Neural cell (in vitro differentiated cells): ENCODE data around the gene ZCCHC2. TPM values are rescaled to one million over a fixed set of nuclear protein-coding genes. Genes with fewer than 3 reads are reported as not detected.

Experiments used
- H2AFZ ChIP-seq: fragments of 200-600, 300-800 bp; sonication (generic), shearing (Covaris generic); 2 replicates; pipeline ENCODE4 v1.6.0; 2014; ENCODE audit warnings: low read depth, mild to moderate bottlenecking, antibody characterized with exemption, low read length, moderate library complexity
- H3F3A ChIP-seq: fragments of 200-600 bp; shearing (Covaris generic); 2 replicates; pipeline ENCODE4 v1.6.1; 2016; ENCODE audit warnings: mild to moderate bottlenecking, moderate library complexity, mixed read lengths, antibody characterized with exemption, low read length; ENCODE audit not compliant: insufficient read depth, poor library complexity, severe bottlenecking
- H3K27ac ChIP-seq: fragments of 200-600, 300-800 bp; sonication (generic), shearing (Covaris generic); 2 replicates; pipeline ENCODE4 v1.5.1; 2014; ENCODE audit warnings: mild to moderate bottlenecking, low read length, moderate library complexity
- H3K27me3 ChIP-seq: fragments of 300-800, 200-600 bp; sonication (generic), shearing (Covaris generic); 2 replicates; pipeline ENCODE4 v1.6.0; 2014; ENCODE audit warnings: mild to moderate bottlenecking, low read depth, low read length, moderate library complexity; ENCODE audit not compliant: insufficient read depth
- H3K36me3 ChIP-seq: fragments of 300-800, 200-600 bp; sonication (generic), shearing (Covaris generic); 2 replicates; pipeline ENCODE4 v1.5.1; 2014; ENCODE audit warnings: mild to moderate bottlenecking, antibody characterized with exemption, low read length, moderate library complexity; ENCODE audit not compliant: insufficient read depth
- H3K4me2 ChIP-seq: fragments of 300-800, 200-600 bp; sonication (generic), shearing (Covaris generic); 2 replicates; pipeline ENCODE4 v1.6.0; 2014; ENCODE audit warnings: mild to moderate bottlenecking, low read length
- H3K4me3 ChIP-seq: fragments of 300-800, 200-600 bp; sonication (generic), shearing (Covaris generic); 2 replicates; pipeline ENCODE4 v1.5.1; 2014; ENCODE audit warnings: mild to moderate bottlenecking, low read length, moderate library complexity
- H3K79me2 ChIP-seq: fragments of 200-600 bp; shearing (Covaris generic); replicated peaks from 2 replicates; pipeline ENCODE4 v1.6.0; 2014; ENCODE audit warnings: mild to moderate bottlenecking, low read length, moderate library complexity; ENCODE audit not compliant: insufficient read depth
- H3K9ac ChIP-seq: fragments of 300-800, 200-600 bp; sonication (generic), shearing (Covaris generic); 2 replicates; pipeline ENCODE4 v1.6.1; 2016; ENCODE audit warnings: mild to moderate bottlenecking, low read length, mixed read lengths
- H3K9me2 ChIP-seq: fragments of 200-600 bp; shearing (Covaris generic); 2 replicates; pipeline ENCODE4 v1.6.1; 2016; ENCODE audit warnings: mild to moderate bottlenecking, low read length, mixed read lengths; ENCODE audit not compliant: insufficient read depth
- H3K9me3 ChIP-seq: fragments of 200-600, 300-800 bp; sonication (generic), shearing (Covaris generic); 2 replicates; pipeline ENCODE4 v1.6.1; 2016; ENCODE audit warnings: mild to moderate bottlenecking, mixed run types, low read length, moderate library complexity, mixed read lengths
- H4K20me1 ChIP-seq: fragments of 200-600 bp; shearing (Covaris generic); 2 replicates; pipeline ENCODE4 v1.6.1; 2016; ENCODE audit warnings: mild to moderate bottlenecking, mixed run types; ENCODE audit not compliant: insufficient read depth
- EP300 ChIP-seq: fragments of 450-650 bp; conservative IDR thresholded peaks from 2 replicates; pipeline ENCODE4 v1.6.1; 2014; ENCODE audit warnings: antibody characterized with exemption, mild to moderate bottlenecking, moderate library complexity; ENCODE audit not compliant: poor library complexity, severe bottlenecking
- EZH2 ChIP-seq: fragments of 200-600, 300-800 bp; shearing (Covaris generic), sonication (generic); IDR thresholded peaks from 2 replicates; pipeline ENCODE4 v1.6.1; 2014; ENCODE audit warnings: antibody characterized with exemption, low read length, borderline replicate concordance, mild to moderate bottlenecking; ENCODE audit not compliant: insufficient read depth, poor library complexity, severe bottlenecking
- MXI1 ChIP-seq: fragments of 450-650 bp; conservative IDR thresholded peaks from 2 replicates; pipeline ENCODE4 v1.6.1; 2014; ENCODE audit warnings: antibody characterized with exemption, mild to moderate bottlenecking; ENCODE audit not compliant: poor library complexity, severe bottlenecking
- POLR2AphosphoS5 ChIP-seq: IDR thresholded peaks from 2 replicates; pipeline ENCODE4 v1.6.1; 2012
- RAD21 ChIP-seq: fragments of 450-650 bp; conservative IDR thresholded peaks from 2 replicates; pipeline ENCODE4 v1.6.1; 2014; ENCODE audit warnings: antibody characterized with exemption, mild to moderate bottlenecking, moderate library complexity
- SMC3 ChIP-seq: fragments of 450-650 bp; conservative IDR thresholded peaks from 2 replicates; pipeline ENCODE4 v1.6.1; 2014; ENCODE audit warnings: antibody characterized with exemption, mild to moderate bottlenecking, moderate library complexity; ENCODE audit not compliant: poor library complexity
- TAF1 ChIP-seq: IDR thresholded peaks from 2 replicates; pipeline ENCODE4 v1.6.1; 2012; ENCODE audit warnings: low read depth
- polyA plus RNA-seq: library from polyadenylated mRNA; depleted of rRNA; stranded (reverse); fragments of >200 nt; gene quantifications from 2 replicates; pipeline ENCODE4 v1.2.3, GENCODE V29; 2014
- TF ChIP-seq, protein P1 (sequence below): fragments of 450-650 bp; IDR thresholded peaks from 2 replicates; pipeline ENCODE4 v1.5.1; 2014; ENCODE audit warnings: antibody characterized with exemption, mild to moderate bottlenecking, moderate library complexity; ENCODE audit not compliant: poor library complexity, severe bottlenecking
- TF ChIP-seq, protein P2 (sequence below): IDR thresholded peaks from 2 replicates; pipeline ENCODE4 v1.6.1; 2012; ENCODE audit warnings: borderline replicate concordance

ZCCHC2 gene
- polyA plus RNA-seq, 1 donor from 2014 or later = 3.8 TPM

DNA sequence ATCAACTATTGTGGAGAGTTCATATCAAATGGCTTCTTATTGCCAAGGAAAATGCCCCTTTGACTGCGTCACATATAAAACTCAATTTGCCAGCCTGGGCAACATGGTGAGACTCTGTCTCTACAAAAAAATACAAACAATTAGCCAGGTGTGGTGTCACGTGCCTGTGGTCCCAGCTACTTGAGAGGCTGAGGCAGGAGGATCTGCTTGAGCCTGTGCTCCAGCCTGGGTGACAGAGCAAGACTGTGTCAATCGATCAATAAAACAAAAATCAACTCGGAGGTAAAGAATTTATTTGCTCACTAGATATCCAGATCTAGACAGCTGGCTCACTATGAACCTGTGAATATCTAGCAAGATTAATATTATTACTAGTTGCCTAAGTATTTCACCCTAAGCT is 1.7 kb upstream of the ZCCHC2 start:
- H3K27me3 ChIP-seq = peaks cover 16% of the 10 kb centered on the region
- TF ChIP-seq MXI1 = no peak
- no peak for TF ChIP-seq TAF1
- TF ChIP-seq EZH2 = no peak
- TF ChIP-seq, protein P1, sequence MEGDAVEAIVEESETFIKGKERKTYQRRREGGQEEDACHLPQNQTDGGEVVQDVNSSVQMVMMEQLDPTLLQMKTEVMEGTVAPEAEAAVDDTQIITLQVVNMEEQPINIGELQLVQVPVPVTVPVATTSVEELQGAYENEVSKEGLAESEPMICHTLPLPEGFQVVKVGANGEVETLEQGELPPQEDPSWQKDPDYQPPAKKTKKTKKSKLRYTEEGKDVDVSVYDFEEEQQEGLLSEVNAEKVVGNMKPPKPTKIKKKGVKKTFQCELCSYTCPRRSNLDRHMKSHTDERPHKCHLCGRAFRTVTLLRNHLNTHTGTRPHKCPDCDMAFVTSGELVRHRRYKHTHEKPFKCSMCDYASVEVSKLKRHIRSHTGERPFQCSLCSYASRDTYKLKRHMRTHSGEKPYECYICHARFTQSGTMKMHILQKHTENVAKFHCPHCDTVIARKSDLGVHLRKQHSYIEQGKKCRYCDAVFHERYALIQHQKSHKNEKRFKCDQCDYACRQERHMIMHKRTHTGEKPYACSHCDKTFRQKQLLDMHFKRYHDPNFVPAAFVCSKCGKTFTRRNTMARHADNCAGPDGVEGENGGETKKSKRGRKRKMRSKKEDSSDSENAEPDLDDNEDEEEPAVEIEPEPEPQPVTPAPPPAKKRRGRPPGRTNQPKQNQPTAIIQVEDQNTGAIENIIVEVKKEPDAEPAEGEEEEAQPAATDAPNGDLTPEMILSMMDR = no peak
- H3K4me3 ChIP-seq = no peak overlapping the region
- H3K79me2 ChIP-seq = peaks cover 9% of the 10 kb centered on the region
- no peak overlapping the region for H2AFZ ChIP-seq
- no peaks in the 10 kb centered on the region for H3K36me3 ChIP-seq
- H4K20me1 ChIP-seq = no peaks in the 10 kb centered on the region
- H3K9me3 ChIP-seq = no peaks in the 10 kb centered on the region
- no peak overlapping the region for H3K9ac ChIP-seq
- H3K27ac ChIP-seq = no peak overlapping the region
- no peak overlapping the region for H3K4me2 ChIP-seq
- no peaks in the 10 kb centered on the region for H3K9me2 ChIP-seq
- H3F3A ChIP-seq = no peaks in the 10 kb centered on the region

DNA sequence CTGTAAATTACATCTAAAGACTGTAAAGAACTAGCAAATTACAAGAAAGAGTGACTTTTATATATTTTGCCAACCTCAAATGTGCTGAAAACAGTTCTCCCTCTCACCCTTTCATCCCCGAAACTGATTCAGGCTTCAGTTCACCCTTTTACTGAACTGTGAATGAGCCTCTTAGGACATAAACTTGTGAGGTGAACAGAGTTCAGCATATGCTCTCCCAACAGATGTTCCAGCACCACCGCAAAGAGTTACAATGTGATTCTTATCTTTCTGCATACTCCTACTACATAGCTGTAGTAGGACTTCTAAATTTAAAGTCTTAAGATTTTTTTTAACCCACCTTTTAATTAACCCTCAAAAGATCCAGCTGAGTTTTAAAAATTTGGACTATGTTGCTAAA is 1.2 kb upstream of the ZCCHC2 start:
- Histone ChIP-seq H4K20me1 (no peaks in the 10 kb centered on the region), H3K36me3 (no peaks in the 10 kb centered on the region), H3K4me3 (peak overlapping the region; percentile 94), H3F3A (no peaks in the 10 kb centered on the region), H3K9me2 (no peaks in the 10 kb centered on the region), H2AFZ (no peak overlapping the region), H3K27me3 (peaks cover 16% of the 10 kb centered on the region), H3K9ac (no peak overlapping the region), H3K79me2 (peaks cover 13% of the 10 kb centered on the region), H3K9me3 (no peaks in the 10 kb centered on the region), H3K27ac (no peak overlapping the region), H3K4me2 (peak overlapping the region; percentile 60)
- no peak for TF ChIP-seq EZH2
- no peak for TF ChIP-seq RAD21
- TF ChIP-seq POLR2AphosphoS5 = no peak
- no peak for TF ChIP-seq EP300
- TF ChIP-seq SMC3 = no peak

DNA sequence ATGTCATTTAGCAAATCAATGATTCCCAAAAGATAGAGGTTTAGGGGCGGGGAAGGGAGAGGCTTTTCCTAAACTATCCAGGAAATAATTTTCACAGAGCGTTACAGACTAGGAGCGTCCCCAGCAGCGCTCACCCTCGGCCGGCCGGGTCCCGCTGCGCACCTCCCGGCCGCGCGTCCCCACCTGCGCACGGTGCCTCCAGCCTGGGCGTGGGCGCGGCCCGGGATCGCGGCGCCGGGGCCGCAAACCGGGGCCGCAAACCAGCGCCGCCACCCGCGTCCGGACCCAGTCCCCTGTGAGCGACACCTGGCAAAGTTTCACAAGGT is 684 bp upstream of the ZCCHC2 start:
- no peaks in the 10 kb centered on the region for H3F3A ChIP-seq
- no peak overlapping the region for H3K27ac ChIP-seq
- H3K4me3 ChIP-seq = peak overlapping the region; percentile 94
- peak overlapping the region; percentile 71 for H2AFZ ChIP-seq
- no peaks in the 10 kb centered on the region for H4K20me1 ChIP-seq
- H3K9me3 ChIP-seq = no peaks in the 10 kb centered on the region
- H3K9me2 ChIP-seq = no peaks in the 10 kb centered on the region
- H3K79me2 ChIP-seq = peaks cover 16% of the 10 kb centered on the region
- H3K4me2 ChIP-seq = peak overlapping the region; percentile 60
- H3K36me3 ChIP-seq = no peaks in the 10 kb centered on the region
- H3K9ac ChIP-seq = peak overlapping the region; percentile 64
- H3K27me3 ChIP-seq = peaks cover 16% of the 10 kb centered on the region
- TF ChIP-seq EP300 (no peak), RAD21 (no peak), POLR2AphosphoS5 (no peak), SMC3 (no peak), TAF1 (no peak), MXI1 (no peak), EZH2 (no peak)
- TF ChIP-seq, protein P2, sequence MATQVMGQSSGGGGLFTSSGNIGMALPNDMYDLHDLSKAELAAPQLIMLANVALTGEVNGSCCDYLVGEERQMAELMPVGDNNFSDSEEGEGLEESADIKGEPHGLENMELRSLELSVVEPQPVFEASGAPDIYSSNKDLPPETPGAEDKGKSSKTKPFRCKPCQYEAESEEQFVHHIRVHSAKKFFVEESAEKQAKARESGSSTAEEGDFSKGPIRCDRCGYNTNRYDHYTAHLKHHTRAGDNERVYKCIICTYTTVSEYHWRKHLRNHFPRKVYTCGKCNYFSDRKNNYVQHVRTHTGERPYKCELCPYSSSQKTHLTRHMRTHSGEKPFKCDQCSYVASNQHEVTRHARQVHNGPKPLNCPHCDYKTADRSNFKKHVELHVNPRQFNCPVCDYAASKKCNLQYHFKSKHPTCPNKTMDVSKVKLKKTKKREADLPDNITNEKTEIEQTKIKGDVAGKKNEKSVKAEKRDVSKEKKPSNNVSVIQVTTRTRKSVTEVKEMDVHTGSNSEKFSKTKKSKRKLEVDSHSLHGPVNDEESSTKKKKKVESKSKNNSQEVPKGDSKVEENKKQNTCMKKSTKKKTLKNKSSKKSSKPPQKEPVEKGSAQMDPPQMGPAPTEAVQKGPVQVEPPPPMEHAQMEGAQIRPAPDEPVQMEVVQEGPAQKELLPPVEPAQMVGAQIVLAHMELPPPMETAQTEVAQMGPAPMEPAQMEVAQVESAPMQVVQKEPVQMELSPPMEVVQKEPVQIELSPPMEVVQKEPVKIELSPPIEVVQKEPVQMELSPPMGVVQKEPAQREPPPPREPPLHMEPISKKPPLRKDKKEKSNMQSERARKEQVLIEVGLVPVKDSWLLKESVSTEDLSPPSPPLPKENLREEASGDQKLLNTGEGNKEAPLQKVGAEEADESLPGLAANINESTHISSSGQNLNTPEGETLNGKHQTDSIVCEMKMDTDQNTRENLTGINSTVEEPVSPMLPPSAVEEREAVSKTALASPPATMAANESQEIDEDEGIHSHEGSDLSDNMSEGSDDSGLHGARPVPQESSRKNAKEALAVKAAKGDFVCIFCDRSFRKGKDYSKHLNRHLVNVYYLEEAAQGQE = no peak
- TF ChIP-seq, protein P1 = no peak
